Mucosa of rectum (tissue), 2 donors: ENCODE results near the gene INMT.
A peak's percentile ranks its signal among the peaks of the same experiment; 100 is the strongest.

Experiments
- H3K27ac ChIP-seq, 2 donors: one replicate each; pipeline ENCODE4 v1.7.0; 2013; ENCODE audit warnings: inconsistent platforms in 2 of 2, low read depth in 2 of 2, low read length in 2 of 2
- H3K27me3 ChIP-seq, 2 donors: one replicate each; pipeline ENCODE4 v1.7.0; 2013; ENCODE audit warnings: low read length in 2 of 2; ENCODE audit not compliant: control insufficient read depth in 2 of 2, insufficient read depth in 2 of 2
- H3K36me3 ChIP-seq, 2 donors: one replicate each; pipeline ENCODE4 v1.7.0; 2013; ENCODE audit warnings: low read length in 2 of 2; ENCODE audit not compliant: control insufficient read depth in 2 of 2, insufficient read depth in 2 of 2
- H3K4me1 ChIP-seq, 2 donors: one replicate each; pipeline ENCODE4 v1.7.0; 2013; ENCODE audit warnings: low read length in 2 of 2, mild to moderate bottlenecking in 1 of 2; ENCODE audit not compliant: control insufficient read depth in 2 of 2, insufficient read depth in 2 of 2
- H3K4me3 ChIP-seq, 2 donors: one replicate each; pipeline ENCODE4 v1.7.0; 2013; ENCODE audit warnings: low read length in 2 of 2
- H3K9ac ChIP-seq, 2 donors: one replicate each; pipeline ENCODE4 v1.7.0; 2013; ENCODE audit warnings: low read length in 2 of 2, low read depth in 1 of 2, mild to moderate bottlenecking in 1 of 2
- H3K9me3 ChIP-seq, 2 donors: one replicate each; pipeline ENCODE4 v1.7.0; 2013; ENCODE audit warnings: low read length in 2 of 2; ENCODE audit not compliant: control insufficient read depth in 2 of 2
- donor health status: healthy.
- donor health status: Normal muscosa, but diverticular disease.

INMT gene

GRCh38 chr7:30761214-30762156 is 9.6 kb downstream of the INMT start:
- H3K36me3 ChIP-seq, result no peaks in the 10 kb centered on the region
- no peaks in the 10 kb centered on the region for H3K27me3 ChIP-seq
- H3K9me3 ChIP-seq, result no peaks in the 10 kb centered on the region
- no peaks in the 10 kb centered on the region for H3K4me1 ChIP-seq
- H3K4me3 ChIP-seq, result no peak overlapping the region
- H3K9ac ChIP-seq, result no peak overlapping the region
- no peak overlapping the region for H3K27ac ChIP-seq

- H3K9me3 ChIP-seq, result no peaks in the 10 kb centered on the region
- no peaks in the 10 kb centered on the region for H3K27me3 ChIP-seq
- H3K4me1 ChIP-seq, result no peaks in the 10 kb centered on the region
- no peak overlapping the region for H3K27ac ChIP-seq
- no peaks in the 10 kb centered on the region for H3K36me3 ChIP-seq
- no peak overlapping the region for H3K9ac ChIP-seq
- H3K4me3 ChIP-seq, result no peak overlapping the region
Observed at GRCh38 chr7:30764030-30764975, 12.4 kb downstream of the INMT start.

GRCh38 chr7:30765408-30765807 is 13.5 kb downstream of the INMT start:
- Histone ChIP-seq H3K27ac (no peak overlapping the region), H3K36me3 (no peaks in the 10 kb centered on the region), H3K4me3 (no peak overlapping the region)

GRCh38 chr7:30770845-30771173 is 18.9 kb downstream of the INMT start:
- Histone ChIP-seq H3K27me3 (no peaks in the 10 kb centered on the region), H3K27ac (no peak overlapping the region), H3K4me1 (peaks cover 3 to 6% of the 10 kb centered on the region in 2 donors), H3K9ac (peak overlapping the region; percentile 10 to 37), H3K9me3 (no peaks in the 10 kb centered on the region), H3K36me3 (no peaks in the 10 kb centered on the region), H3K4me3 (peak overlapping the region; percentile 65 to 85)

More at GRCh38 chr7:30765408-30765807, 13.5 kb downstream of the INMT start:
- no peaks in the 10 kb centered on the region for H3K4me1 ChIP-seq
- H3K9ac ChIP-seq, result no peak overlapping the region
- H3K27me3 ChIP-seq, result no peaks in the 10 kb centered on the region
- no peaks in the 10 kb centered on the region for H3K9me3 ChIP-seq

- Histone ChIP-seq H3K27me3 (no peaks in the 10 kb centered on the region), H3K27ac (peak within 1 kb of the TSS; percentile 8 to 63), H3K9ac (peak within 1 kb of the TSS; percentile 60 to 69), H3K9me3 (no peaks in the 10 kb centered on the region), H3K4me1 (peaks cover 3 to 6% of the 10 kb centered on the region in 2 donors), H3K4me3 (peak within 1 kb of the TSS; percentile 65 to 85), H3K36me3 (no peaks in the 10 kb centered on the region)
Observed at GRCh38 chr7:30771174-30771879, 19.4 kb downstream of the INMT start, which contains the start of gene MINDY4. MINDY4 (plus strand) TSS chr7:30771417; CDS start chr7:30771494, 77 bp downstream.

- Histone ChIP-seq H3K4me3 (peak overlapping the region; percentile 65 to 85), H3K4me1 (peaks cover 3 to 6% of the 10 kb centered on the region in 2 donors), H3K27me3 (no peaks in the 10 kb centered on the region), H3K36me3 (no peaks in the 10 kb centered on the region), H3K27ac (peak overlapping the region; percentile 8 to 63), H3K9me3 (no peaks in the 10 kb centered on the region), H3K9ac (peak overlapping the region; percentile 48 to 69)
Observed at GRCh38 chr7:30771880-30772425, 20.0 kb downstream of the INMT start.

GRCh38 chr7:30772984-30773383 is 21.0 kb downstream of the INMT start:
- Histone ChIP-seq H3K9me3 (no peaks in the 10 kb centered on the region), H3K27me3 (no peaks in the 10 kb centered on the region), H3K27ac (no peak overlapping the region), H3K36me3 (no peaks in the 10 kb centered on the region), H3K9ac (no peak overlapping the region), H3K4me3 (no peak overlapping the region), H3K4me1 (peaks cover 3 to 6% of the 10 kb centered on the region in 2 donors)

GRCh38 chr7:30775992-30776391 is 24.1 kb downstream of the INMT start:
- H3K36me3 ChIP-seq, result peaks cover 0 to 2% of the 10 kb centered on the region in 2 donors
- H3K4me1 ChIP-seq, result peaks cover under 1 to 3% of the 10 kb centered on the region in 2 donors
- H3K27me3 ChIP-seq, result no peaks in the 10 kb centered on the region
- H3K9me3 ChIP-seq, result no peaks in the 10 kb centered on the region
- no peak overlapping the region for H3K4me3 ChIP-seq
- no peak overlapping the region for H3K9ac ChIP-seq
- H3K27ac ChIP-seq, result no peak overlapping the region

GRCh38 chr7:30776971-30777370 is 25.0 kb downstream of the INMT start:
- no peaks in the 10 kb centered on the region for H3K9me3 ChIP-seq
- no peaks in the 10 kb centered on the region for H3K27me3 ChIP-seq
- H3K9ac ChIP-seq, result no peak overlapping the region
- no peak overlapping the region for H3K4me3 ChIP-seq
- no peak overlapping the region for H3K27ac ChIP-seq
- peaks cover 0 to 2% of the 10 kb centered on the region in 2 donors for H3K36me3 ChIP-seq
- H3K4me1 ChIP-seq, result peaks cover 0 to 3% of the 10 kb centered on the region in 2 donors
